Thyroid gland (tissue), 4 donors: ENCODE data around the gene RGN. TPM values are rescaled to one million over a fixed set of nuclear protein-coding genes. Genes with fewer than 3 reads are reported as not detected.
"Not testable (repeated sequence)": the region's sequence is repeated elsewhere in the genome, so short reads cannot be mapped to it uniquely, and the experiment has no call there.

Experiments used
- DNase-seq, 2 donors: peaks; one replicate each; pipeline ENCODE4 v3.0.0-alpha.2; 2019
- H3K27ac ChIP-seq, 3 donors: fragments of 200-600 bp; sonication (generic); 1 replicate in 2 of 3; 2 replicates in 1 of 3; pipeline ENCODE4 v1.5.1; 2016 to 2019; ENCODE audit warnings: mild to moderate bottlenecking in 1 of 3, moderate library complexity in 1 of 3
- H3K27me3 ChIP-seq: fragments of 200-600 bp; sonication (generic); one replicate; pipeline ENCODE4 v1.5.1; 2019
- H3K36me3 ChIP-seq, 2 donors: fragments of 200-600 bp; sonication (generic); one replicate each; pipeline ENCODE4 v1.5.1; 2016 to 2019
- H3K4me1 ChIP-seq, 2 donors: fragments of 200-600 bp; sonication (generic); one replicate each; pipeline ENCODE4 v1.5.1; 2017 to 2019
- H3K4me3 ChIP-seq, 3 donors: fragments of 200-600 bp; sonication (generic); replicated peaks in 1 of 3; 1 replicate in 2 of 3; 2 replicates in 1 of 3; pipeline ENCODE4 v1.5.1; 2016; ENCODE audit warnings: mild to moderate bottlenecking in 1 of 3
- H3K9me3 ChIP-seq: fragments of 200-600 bp; sonication (generic); one replicate; pipeline ENCODE4 v1.5.1; 2017
- CTCF ChIP-seq, 6 experiments: fragments of 200-600 bp in 3 of 6; fragments of 450-650 bp in 3 of 6; sonication (generic) in 3 of 6; IDR thresholded peaks; one replicate each; pipeline ENCODE4 v1.5.1; 2016 to 2019; ENCODE audit warnings: antibody characterized with exemption in 6 of 6, mild to moderate bottlenecking in 2 of 6, inconsistent platforms in 1 of 6, moderate library complexity in 1 of 6
- POLR2A ChIP-seq, 2 donors: fragments of 450-650 bp; IDR thresholded peaks; one replicate each; pipeline ENCODE4 v1.6.1; 2017; ENCODE audit warnings: antibody characterized with exemption in 2 of 2, mild to moderate bottlenecking in 2 of 2, moderate library complexity in 1 of 2
- WGBS, 2 donors: methylation state at CpG; one replicate each; pipeline ENCODE4 v1.1.5; 2017; 5-methylcytosine and 5-hydroxymethylcytosine counted together
- intact Hi-C: fragments of 100-400 bp; cut with DNase I; formaldehyde crosslinking; loops from one replicate; pipeline ENCODE4 v1.15.1; 2023
- small RNA-seq: library from RNA; depleted of rRNA; stranded (forward); fragments of <200 nt; gene quantifications from one replicate; pipeline ENCODE3, GENCODE V24; 2016
- total RNA-seq, 4 donors: library from RNA; depleted of rRNA; stranded (reverse); fragments of >200 nt; gene quantifications; one replicate each; pipeline ENCODE4 v1.2.3, GENCODE V29; 2016

The RGN gene
- total RNA-seq, 4 donors from 2014 or later = 19.6 to 29.6 (median 22.0) TPM

- peak overlapping the region in 2 of 3 donors; percentile 34 to 47 for H3K4me3 ChIP-seq
- no peaks in the 10 kb centered on the region for H3K27me3 ChIP-seq
- 1 to 2% methylated on average over 7 to 13 of the region's 31 CpGs for WGBS, 2 donors
- TF ChIP-seq POLR2A (IDR thresholded peaks at IDR 0.05) (peak in 1 of 2 donors; percentile 74), CTCF (IDR thresholded peaks at IDR 0.05) (no peak)
- intact Hi-C loops = no loop called here
- H3K9me3 ChIP-seq = no peaks in the 10 kb centered on the region
- peak; percentile 89 to 90 for DNase-seq
- peak overlapping the region; percentile 58 to 73 (median 70) for H3K27ac ChIP-seq
- no peaks in the 10 kb centered on the region for H3K36me3 ChIP-seq
- peaks cover 0 to 4% of the 10 kb centered on the region in 2 donors for H3K4me1 ChIP-seq
Measured at GRCh38 chrX:47129157-47129898, 51.1 kb downstream of the RGN start.

GRCh38 chrX:47129899-47130358 is 51.7 kb downstream of the RGN start:
- DNase-seq = no peak
- H3K4me3 ChIP-seq = peak overlapping the region in 1 of 3 donors; percentile 34
- H3K4me1 ChIP-seq = peaks cover 0 to 4% of the 10 kb centered on the region in 2 donors
- H3K36me3 ChIP-seq = no peaks in the 10 kb centered on the region
- intact Hi-C loops = no loop called here
- 21 to 25% methylated on average over 11 of the region's 11 CpGs for WGBS, 2 donors
- H3K27ac ChIP-seq = peak overlapping the region; percentile 58 to 73 (median 70)
- no peaks in the 10 kb centered on the region for H3K27me3 ChIP-seq
- H3K9me3 ChIP-seq = no peaks in the 10 kb centered on the region
- TF ChIP-seq POLR2A (IDR thresholded peaks at IDR 0.05) = no peak
- TF ChIP-seq CTCF (IDR thresholded peaks at IDR 0.05) = no peak

GRCh38 chrX:47133493-47133892 is 55.2 kb downstream of the RGN start:
- TF ChIP-seq POLR2A (IDR thresholded peaks at IDR 0.05) (no peak), CTCF (IDR thresholded peaks at IDR 0.05) (no peak)
- H3K27ac ChIP-seq = peak overlapping the region in 2 of 3 donors; percentile 15 to 36
- H3K4me3 ChIP-seq = no peak overlapping the region
- H3K27me3 ChIP-seq = no peaks in the 10 kb centered on the region
- no peaks in the 10 kb centered on the region for H3K9me3 ChIP-seq
- WGBS, 2 donors = 37 to 59% methylated on average over 5 of the region's 5 CpGs
- peaks cover 0 to 3% of the 10 kb centered on the region in 2 donors for H3K4me1 ChIP-seq
- H3K36me3 ChIP-seq = no peaks in the 10 kb centered on the region
- DNase-seq = peak; percentile 48 to 60
- intact Hi-C loops = no loop called here

GRCh38 chrX:47135650-47136049 is 57.4 kb downstream of the RGN start:
- H3K4me3 ChIP-seq, H3K27me3 ChIP-seq, H3K9me3 ChIP-seq, DNase-seq, H3K36me3 ChIP-seq, intact Hi-C loops, H3K4me1 ChIP-seq: not testable (repeated sequence)
- WGBS, 2 donors = 71 to 75% methylated on average over 5 of the region's 5 CpGs
- H3K27ac ChIP-seq = peak overlapping the region in 1 of 3 donors; percentile 13

- intact Hi-C loops = no loop called here
- Histone ChIP-seq H3K27me3 (no peaks in the 10 kb centered on the region), H3K4me3 (no peak overlapping the region), H3K36me3 (no peaks in the 10 kb centered on the region), H3K27ac (no peak overlapping the region), H3K9me3 (no peaks in the 10 kb centered on the region), H3K4me1 (peaks cover 0 to 2% of the 10 kb centered on the region in 2 donors)
- peak; percentile 53 to 65 for DNase-seq
- 64 to 81% methylated on average over 3 to 5 of the region's 6 CpGs for WGBS, 2 donors
- TF ChIP-seq POLR2A (IDR thresholded peaks at IDR 0.05) (no peak), CTCF (IDR thresholded peaks at IDR 0.05) (no peak)
Measured at GRCh38 chrX:47138171-47138570, 59.9 kb downstream of the RGN start.

Small RNA genes within 50 kb of the gene (small RNA-seq; reads per million reads assigned to genes)
- not detected for gene RNU12-2P
- gene RNU6-1189P = not detected

Other genes starting within 250 kb of the RGN start
- gene RP2, start 241.4 kb upstream of the RGN start, total RNA-seq = 10 to 100 TPM in 2 of 4 donors, 1 to 10 TPM in 2; 7.5 to 12.9 (median 10.1) TPM
- 1 to 10 TPM; 6.0 to 8.5 (median 7.8) TPM for gene JADE3, start 166.0 kb upstream of the RGN start, total RNA-seq
- gene NDUFB11, start 66.3 kb downstream of the RGN start, total RNA-seq = 100 to 1,000 TPM in 3 of 4 donors, 10 to 100 TPM in 1; 68.5 to 179 (median 107) TPM
- 10 to 100 TPM; 26.5 to 43.0 (median 35.2) TPM for gene RBM10, start 66.8 kb downstream of the RGN start, total RNA-seq
- 100 to 1,000 TPM; 159 to 293 (median 201) TPM for gene UBA1, start 115.4 kb downstream of the RGN start, total RNA-seq
- gene CDK16, start 140.2 kb downstream of the RGN start, total RNA-seq = 100 to 1,000 TPM in 2 of 4 donors, 10 to 100 TPM in 2; 76.6 to 111 (median 93.7) TPM
- 100 to 1,000 TPM in 1 of 4 donors, 10 to 100 TPM in 3; 61.9 to 128 (median 86.8) TPM for gene USP11, start 154.6 kb downstream of the RGN start, total RNA-seq